Type B pancreatic cell (in vitro differentiated cells): ENCODE results near the gene LYST. TPM values are rescaled to one million over a fixed set of nuclear protein-coding genes. Genes with fewer than 3 reads are reported as not detected.

ENCODE experiments used
- DNase-seq: peaks from one replicate; pipeline ENCODE4 v3.0.0; 2021; ENCODE audit warnings: mixed read lengths; ENCODE audit not compliant: unreplicated experiment; ENCODE audit errors: extremely low spot score
- H3K27ac Mint-ChIP-seq: 2 replicates; pipeline ENCODE4 v1.8.0; 2021; ENCODE audit warnings: mild to moderate bottlenecking, mixed read lengths
- H3K27me3 Mint-ChIP-seq: 2 replicates; pipeline ENCODE4 v1.8.0; 2021; ENCODE audit warnings: mixed read lengths
- H3K36me3 Mint-ChIP-seq: 2 replicates; pipeline ENCODE4 v1.8.0; 2021; ENCODE audit warnings: mixed read lengths
- H3K4me1 Mint-ChIP-seq: one replicate; pipeline ENCODE4 v1.8.0; 2021; ENCODE audit warnings: mixed read lengths; ENCODE audit not compliant: unreplicated experiment
- H3K4me3 Mint-ChIP-seq: 2 replicates; pipeline ENCODE4 v1.8.0; 2021; ENCODE audit warnings: mild to moderate bottlenecking, mixed read lengths
- H3K9me3 Mint-ChIP-seq: 2 replicates; pipeline ENCODE4 v1.8.0; 2021; ENCODE audit warnings: mixed read lengths
- total RNA-seq: library from RNA; stranded (reverse); gene quantifications from 2 replicates; pipeline ENCODE4 v1.2.1, GENCODE V29; 2021; ENCODE audit warnings: low replicate concordance
- TF ChIP-seq, protein P1 (sequence below): fragments of 200-600 bp; sonication (generic); conservative IDR thresholded peaks from 2 replicates; pipeline ENCODE4 v1.5.0; 2021; ENCODE audit warnings: antibody characterized with exemption, mild to moderate bottlenecking

Gene LYST
- total RNA-seq, 1 donor from 2014 or later: 9.7 TPM

DNA sequence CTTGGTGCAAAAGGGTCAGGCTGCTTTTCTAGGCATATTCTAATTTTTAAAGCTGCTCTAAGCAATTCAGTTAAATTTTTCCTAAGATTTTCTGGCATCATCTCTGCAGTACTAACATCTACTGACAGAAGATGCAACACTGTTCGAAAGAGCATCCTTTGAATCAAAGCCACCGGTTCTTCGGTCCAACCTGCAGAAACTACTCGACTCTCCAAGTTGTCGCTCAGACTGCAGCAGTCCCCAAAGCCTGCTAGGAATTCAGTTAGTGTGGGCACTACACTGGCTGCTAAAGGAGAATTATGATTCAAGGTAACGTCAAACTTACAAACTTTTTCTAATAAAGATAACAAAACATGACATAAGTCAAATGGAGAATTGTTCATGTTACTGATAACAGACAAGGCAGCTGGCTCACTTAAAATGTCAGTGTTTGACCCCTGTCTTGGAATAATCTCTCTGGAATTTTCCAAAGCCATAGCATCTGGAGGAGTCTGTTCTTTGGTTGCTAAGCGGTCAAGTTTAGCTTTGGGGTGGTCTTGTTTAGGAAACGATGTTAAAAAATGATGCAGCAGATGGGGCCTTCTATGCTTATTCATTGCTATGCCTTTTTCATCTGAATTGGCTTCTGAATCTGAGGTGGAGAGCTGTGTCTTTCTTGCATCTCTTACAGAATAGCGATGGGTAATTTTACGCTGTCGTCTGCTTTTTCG, 56.9 kb downstream of the LYST start:
- no peak overlapping the region for H3K27ac Mint-ChIP-seq

DNA sequence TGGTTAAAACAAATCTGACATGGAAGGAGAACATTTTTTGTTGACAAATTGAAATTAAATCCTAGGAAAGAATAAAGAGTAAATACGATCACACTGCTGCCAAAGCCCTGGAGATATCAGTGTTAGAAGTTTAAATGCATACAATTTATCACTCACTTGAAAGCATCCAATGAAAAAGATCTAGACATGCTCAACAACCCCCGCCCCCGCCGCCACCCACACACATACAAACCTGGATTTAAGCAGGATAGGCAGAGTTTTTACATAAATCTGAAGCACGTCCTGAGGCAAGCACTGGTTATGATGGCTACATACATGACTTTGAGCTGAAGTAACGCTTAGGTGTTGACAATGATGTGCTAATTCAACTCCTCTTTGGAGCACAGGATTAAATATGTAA, 58.5 kb downstream of the LYST start:
- Mint-ChIP-seq H3K4me3 (no peak overlapping the region), H3K27me3 (no peaks in the 10 kb centered on the region), H3K27ac (no peak overlapping the region), H3K4me1 (peaks cover 15% of the 10 kb centered on the region), H3K36me3 (no peaks in the 10 kb centered on the region), H3K9me3 (no peaks in the 10 kb centered on the region)
- DNase-seq: no peak
- TF ChIP-seq, protein P1, sequence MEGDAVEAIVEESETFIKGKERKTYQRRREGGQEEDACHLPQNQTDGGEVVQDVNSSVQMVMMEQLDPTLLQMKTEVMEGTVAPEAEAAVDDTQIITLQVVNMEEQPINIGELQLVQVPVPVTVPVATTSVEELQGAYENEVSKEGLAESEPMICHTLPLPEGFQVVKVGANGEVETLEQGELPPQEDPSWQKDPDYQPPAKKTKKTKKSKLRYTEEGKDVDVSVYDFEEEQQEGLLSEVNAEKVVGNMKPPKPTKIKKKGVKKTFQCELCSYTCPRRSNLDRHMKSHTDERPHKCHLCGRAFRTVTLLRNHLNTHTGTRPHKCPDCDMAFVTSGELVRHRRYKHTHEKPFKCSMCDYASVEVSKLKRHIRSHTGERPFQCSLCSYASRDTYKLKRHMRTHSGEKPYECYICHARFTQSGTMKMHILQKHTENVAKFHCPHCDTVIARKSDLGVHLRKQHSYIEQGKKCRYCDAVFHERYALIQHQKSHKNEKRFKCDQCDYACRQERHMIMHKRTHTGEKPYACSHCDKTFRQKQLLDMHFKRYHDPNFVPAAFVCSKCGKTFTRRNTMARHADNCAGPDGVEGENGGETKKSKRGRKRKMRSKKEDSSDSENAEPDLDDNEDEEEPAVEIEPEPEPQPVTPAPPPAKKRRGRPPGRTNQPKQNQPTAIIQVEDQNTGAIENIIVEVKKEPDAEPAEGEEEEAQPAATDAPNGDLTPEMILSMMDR: no peak

More for the DNA sequence above, 56.9 kb downstream of the LYST start:
- H3K4me3 Mint-ChIP-seq: no peak overlapping the region
- H3K27me3 Mint-ChIP-seq: no peaks in the 10 kb centered on the region
- no peaks in the 10 kb centered on the region for H3K9me3 Mint-ChIP-seq
- H3K4me1 Mint-ChIP-seq: peaks cover 15% of the 10 kb centered on the region
- no peak for DNase-seq
- TF ChIP-seq, protein P1: no peak
- H3K36me3 Mint-ChIP-seq: no peaks in the 10 kb centered on the region

DNA sequence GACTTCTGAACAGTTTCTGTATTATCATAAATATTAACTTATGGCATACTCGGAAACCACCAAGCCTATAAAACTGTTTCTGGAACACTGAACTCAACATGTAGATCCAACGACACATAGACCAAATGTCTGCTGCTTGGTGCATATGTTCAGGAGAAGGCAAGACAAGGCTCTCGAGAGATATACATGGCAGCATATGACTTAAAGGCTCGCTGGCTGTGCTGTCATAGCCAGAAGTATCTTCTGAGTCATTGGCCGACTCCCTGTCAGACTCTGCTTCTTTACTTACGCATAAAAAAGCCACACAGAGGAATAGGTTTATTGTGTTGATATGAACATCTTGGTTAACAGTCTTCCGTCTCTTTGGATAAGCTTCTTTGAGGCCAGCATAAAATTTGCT, 60.6 kb downstream of the LYST start:
- Mint-ChIP-seq H3K9me3 (no peaks in the 10 kb centered on the region), H3K4me3 (no peak overlapping the region), H3K27me3 (no peaks in the 10 kb centered on the region), H3K4me1 (peaks cover 15% of the 10 kb centered on the region), H3K36me3 (no peaks in the 10 kb centered on the region), H3K27ac (no peak overlapping the region)
- TF ChIP-seq, protein P1: no peak
- DNase-seq: no peak

DNA sequence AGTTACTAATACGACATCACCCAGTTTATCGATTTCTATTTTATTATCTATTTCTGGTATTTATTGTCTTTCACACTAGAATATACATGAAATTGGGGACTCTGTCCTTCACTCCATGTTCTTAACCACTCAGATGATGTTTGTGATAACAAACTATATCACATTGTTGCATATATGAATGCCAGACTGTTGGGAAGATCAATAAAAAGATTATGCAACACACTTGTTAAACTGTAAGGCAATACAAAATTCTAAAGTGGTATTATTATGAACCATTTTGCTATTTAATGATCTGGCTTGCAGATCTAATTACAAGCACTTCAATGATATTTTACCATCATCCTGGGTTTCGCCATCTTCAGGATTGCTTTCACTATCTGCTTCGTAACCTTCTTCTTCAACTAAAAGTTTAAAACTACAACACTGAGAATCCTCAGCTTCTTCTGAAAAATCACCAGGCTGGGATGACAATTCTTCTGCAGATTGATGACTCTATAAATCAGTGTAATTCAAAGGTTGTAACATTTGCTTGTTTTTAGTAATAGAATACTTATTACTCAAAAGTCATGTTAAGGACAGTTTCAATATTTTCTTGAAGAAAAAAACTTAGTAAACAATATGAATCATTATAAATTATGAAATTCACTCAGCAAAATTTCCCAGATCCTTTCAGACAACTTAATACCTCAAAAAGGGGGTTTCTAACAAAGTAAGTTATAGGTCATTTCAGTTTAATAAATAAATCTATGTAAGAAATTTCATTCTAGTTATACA, 63.9 kb downstream of the LYST start:
- Mint-ChIP-seq H3K27ac (no peak overlapping the region), H3K27me3 (no peaks in the 10 kb centered on the region), H3K9me3 (no peaks in the 10 kb centered on the region), H3K4me1 (no peaks in the 10 kb centered on the region), H3K4me3 (no peak overlapping the region), H3K36me3 (peaks cover 3% of the 10 kb centered on the region)
- TF ChIP-seq, protein P1: no peak
- no peak for DNase-seq

DNA sequence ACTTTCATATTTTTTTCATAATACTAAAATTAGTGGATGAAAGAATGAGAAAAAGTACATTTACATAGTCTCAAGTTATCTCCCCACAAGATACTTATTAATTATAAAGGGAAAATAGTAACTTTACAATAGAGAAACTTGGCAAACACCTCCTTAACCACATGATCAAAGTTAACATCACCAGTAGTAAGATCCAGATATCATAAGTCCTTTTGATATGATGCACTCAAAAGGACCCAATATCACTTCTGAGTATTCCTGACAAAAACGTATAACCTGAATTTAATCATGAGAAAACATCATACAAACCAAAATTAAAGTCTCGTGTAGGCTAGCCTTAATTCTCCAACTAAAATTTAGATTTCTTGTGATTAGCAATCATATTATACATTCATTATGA, 67.4 kb downstream of the LYST start:
- DNase-seq: no peak
- H3K9me3 Mint-ChIP-seq: no peaks in the 10 kb centered on the region
- H3K4me1 Mint-ChIP-seq: no peaks in the 10 kb centered on the region
- H3K27me3 Mint-ChIP-seq: no peaks in the 10 kb centered on the region
- TF ChIP-seq, protein P1: no peak
- peaks cover 3% of the 10 kb centered on the region for H3K36me3 Mint-ChIP-seq
- no peak overlapping the region for H3K4me3 Mint-ChIP-seq
- H3K27ac Mint-ChIP-seq: no peak overlapping the region
